Measurements from ENCODE around the gene HYPK.
"Not testable (repeated sequence)": the region's sequence is repeated elsewhere in the genome, so short reads cannot be mapped to it uniquely, and the experiment has no call there.

- not testable (repeated sequence) for TF ChIP-seq CTCF, POLR2A (IDR thresholded peaks at IDR 0.05)
Observed at GRCh38 chr15:43825305-43825704, 24.9 kb downstream of the HYPK start.
